ENCODE results near the gene MYO1D. TPM values are rescaled to one million over a fixed set of nuclear protein-coding genes. Genes with fewer than 3 reads are reported as not detected.

Gene MYO1D
- total RNA-seq, 4 donors from 2014 or later = 247 to 569 (median 444) TPM

DNA sequence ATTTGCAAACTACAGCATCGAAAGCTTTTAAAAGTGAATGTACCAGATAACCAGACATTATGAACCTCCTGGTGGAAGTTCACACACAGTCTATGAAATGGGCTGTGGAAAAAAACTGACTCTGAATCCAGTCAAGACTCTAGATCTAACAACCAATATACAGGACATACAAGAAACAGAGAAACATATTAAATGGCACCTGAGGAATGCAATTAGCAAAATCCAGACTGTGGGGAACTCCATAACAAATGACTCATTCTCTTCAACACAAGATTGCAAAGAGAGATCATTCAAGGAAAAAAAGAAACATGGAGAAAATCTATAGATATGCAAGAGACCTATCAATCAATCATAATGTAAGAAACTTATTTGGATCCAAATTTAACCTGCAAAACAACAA, 119.0 kb downstream of the MYO1D start:
- 97 to 100% methylated on average over 1 of the region's 1 CpG for WGBS, 2 donors (ENCODE audit: low coverage in 1 of 2)
- Histone ChIP-seq H3K27ac (no peak overlapping the region), H3K36me3 (peaks cover 0 to 18% (median 3%) of the 10 kb centered on the region in 4 donors), H3K9me3 (no peaks in the 10 kb centered on the region), H3K4me3 (no peak overlapping the region), H3K4me1 (peaks cover 0 to 19% (median 0%) of the 10 kb centered on the region in 4 donors), H3K27me3 (no peaks in the 10 kb centered on the region)
- TF ChIP-seq EP300 (IDR thresholded peaks at IDR 0.05; ENCODE audit: low read depth) (no peak), POLR2A (IDR thresholded peaks at IDR 0.05) (no peak), POLR2AphosphoS5 (IDR thresholded peaks at IDR 0.05) (no peak)
- TF ChIP-seq, protein P1, sequence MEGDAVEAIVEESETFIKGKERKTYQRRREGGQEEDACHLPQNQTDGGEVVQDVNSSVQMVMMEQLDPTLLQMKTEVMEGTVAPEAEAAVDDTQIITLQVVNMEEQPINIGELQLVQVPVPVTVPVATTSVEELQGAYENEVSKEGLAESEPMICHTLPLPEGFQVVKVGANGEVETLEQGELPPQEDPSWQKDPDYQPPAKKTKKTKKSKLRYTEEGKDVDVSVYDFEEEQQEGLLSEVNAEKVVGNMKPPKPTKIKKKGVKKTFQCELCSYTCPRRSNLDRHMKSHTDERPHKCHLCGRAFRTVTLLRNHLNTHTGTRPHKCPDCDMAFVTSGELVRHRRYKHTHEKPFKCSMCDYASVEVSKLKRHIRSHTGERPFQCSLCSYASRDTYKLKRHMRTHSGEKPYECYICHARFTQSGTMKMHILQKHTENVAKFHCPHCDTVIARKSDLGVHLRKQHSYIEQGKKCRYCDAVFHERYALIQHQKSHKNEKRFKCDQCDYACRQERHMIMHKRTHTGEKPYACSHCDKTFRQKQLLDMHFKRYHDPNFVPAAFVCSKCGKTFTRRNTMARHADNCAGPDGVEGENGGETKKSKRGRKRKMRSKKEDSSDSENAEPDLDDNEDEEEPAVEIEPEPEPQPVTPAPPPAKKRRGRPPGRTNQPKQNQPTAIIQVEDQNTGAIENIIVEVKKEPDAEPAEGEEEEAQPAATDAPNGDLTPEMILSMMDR (IDR thresholded peaks at IDR 0.05) = no peak
- no peak for DNase-seq
- intact Hi-C loops (cut with DNase I; ENCODE audit: low total_unique reads) = loop anchor here (10.0 kb wide), 1 partner anchor 273 kb away; the partner anchor contains the start of gene CDK5R1
- in situ Hi-C loops (cut with MboI; ENCODE audit: low pct_ligation_motif_present in 1 of 4, low pct_unique_long_range_greater_than_20kb in 1 of 4, low sequenced_read_pairs in 3 of 4) = loop anchor here (10.0 to 25.0 kb wide), 4 partner anchors 96 to 296 kb away; partner anchors contain the start of gene CDK5R1 (in 1 of the 4)

DNA sequence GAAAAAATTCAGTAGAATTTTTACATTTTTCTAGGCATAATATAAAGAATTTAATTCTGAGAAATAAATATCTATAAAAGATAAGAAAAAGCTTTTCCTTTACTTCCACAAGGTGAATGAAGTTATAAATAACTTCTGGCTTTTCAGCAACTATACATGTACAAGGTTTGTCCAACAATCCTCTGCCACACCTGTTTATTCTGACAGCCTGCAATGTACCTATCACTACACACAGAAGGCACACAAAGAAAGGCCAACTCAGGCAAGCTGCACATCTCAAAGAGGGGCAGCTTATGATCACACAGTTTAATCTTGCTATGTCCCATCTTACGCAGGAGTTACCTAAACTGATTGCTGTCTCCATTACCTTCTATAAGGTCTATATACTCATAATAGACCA, 120.2 kb downstream of the MYO1D start:
- H3K27ac ChIP-seq = peak overlapping the region in 3 of 4 donors; percentile 19 to 28 (median 26)
- H3K9me3 ChIP-seq = no peaks in the 10 kb centered on the region
- in situ Hi-C loops (cut with MboI; ENCODE audit: low pct_ligation_motif_present in 1 of 4, low pct_unique_long_range_greater_than_20kb in 1 of 4, low sequenced_read_pairs in 3 of 4) = loop anchor here (10.0 to 25.0 kb wide), 4 partner anchors 94 to 294 kb away; partner anchors contain the start of gene CDK5R1 (in 1 of the 4)
- TF ChIP-seq, protein P1 (IDR thresholded peaks at IDR 0.05) = no peak
- TF ChIP-seq EP300 (IDR thresholded peaks at IDR 0.05; ENCODE audit: low read depth) (no peak), POLR2AphosphoS5 (IDR thresholded peaks at IDR 0.05) (no peak), POLR2A (IDR thresholded peaks at IDR 0.05) (no peak)
- H3K27me3 ChIP-seq = no peaks in the 10 kb centered on the region
- WGBS, 2 donors (ENCODE audit: low coverage in 1 of 2) = 70 to 85% methylated on average over 1 of the region's 1 CpG
- H3K4me3 ChIP-seq = no peak overlapping the region
- intact Hi-C loops (cut with DNase I; ENCODE audit: low total_unique reads) = loop anchor here (10.0 kb wide), 1 partner anchor 272 kb away; the partner anchor contains the start of gene CDK5R1
- H3K36me3 ChIP-seq = peaks cover 0 to 22% (median 4%) of the 10 kb centered on the region in 4 donors
- no peak for DNase-seq
- peaks cover 0 to 19% (median 0%) of the 10 kb centered on the region in 4 donors for H3K4me1 ChIP-seq

DNA sequence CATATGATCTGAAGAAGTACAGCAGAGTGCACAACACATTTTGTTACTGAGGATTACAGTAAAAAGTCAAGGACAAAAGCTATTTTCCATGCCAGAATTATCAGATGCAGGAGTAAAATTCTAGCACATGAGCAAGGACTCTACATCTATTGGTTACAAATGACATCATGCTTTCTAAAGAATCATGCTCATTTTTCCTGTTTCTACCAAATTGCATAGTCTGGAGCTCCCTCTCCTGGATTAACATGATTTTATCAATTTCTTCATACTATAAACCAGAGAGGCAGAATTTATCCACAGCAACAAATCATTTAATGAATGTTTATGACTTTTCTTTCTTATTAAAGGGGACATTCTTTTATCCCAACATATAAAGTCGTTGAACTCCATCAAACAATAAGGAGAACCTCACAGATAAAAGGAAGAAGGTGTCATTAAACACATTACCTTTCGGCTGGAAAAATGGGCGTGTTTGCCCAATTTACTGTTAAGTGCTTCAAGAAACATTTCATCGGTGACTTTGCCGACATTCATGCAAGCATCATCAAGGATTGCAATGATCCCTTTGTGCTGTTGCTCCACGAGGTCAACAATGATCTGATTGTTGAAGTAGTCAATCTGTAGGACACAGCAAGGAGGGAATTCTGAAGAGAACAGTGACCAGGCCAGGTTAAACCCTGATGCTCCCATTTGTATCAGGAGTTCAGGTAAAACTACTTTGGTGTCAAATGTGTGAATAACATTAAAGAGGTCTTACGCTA, 121.7 kb downstream of the MYO1D start:
- Histone ChIP-seq H3K9me3 (no peaks in the 10 kb centered on the region), H3K27ac (no peak overlapping the region), H3K36me3 (peaks cover 0 to 19% (median 4%) of the 10 kb centered on the region in 4 donors), H3K4me1 (peaks cover 0 to 19% (median 0%) of the 10 kb centered on the region in 4 donors), H3K4me3 (no peak overlapping the region), H3K27me3 (no peaks in the 10 kb centered on the region)
- in situ Hi-C loops (cut with MboI; ENCODE audit: low pct_ligation_motif_present in 1 of 4, low pct_unique_long_range_greater_than_20kb in 1 of 4, low sequenced_read_pairs in 3 of 4) (loop anchor here (10.0 to 25.0 kb wide), 4 partner anchors 93 to 293 kb away; partner anchors contain the start of gene CDK5R1 (in 1 of the 4)), intact Hi-C loops (cut with DNase I; ENCODE audit: low total_unique reads) (loop anchor here (10.0 kb wide), 1 partner anchor 270 kb away; the partner anchor contains the start of gene CDK5R1)
- TF ChIP-seq POLR2A (IDR thresholded peaks at IDR 0.05) = no peak
- TF ChIP-seq, protein P1 (IDR thresholded peaks at IDR 0.05) = peak in 4 of 5 experiments; percentile 32 to 47 (median 37)
- TF ChIP-seq EP300 (IDR thresholded peaks at IDR 0.05; ENCODE audit: low read depth) = no peak
- 60 to 66% methylated on average over 7 of the region's 7 CpGs for WGBS, 2 donors (ENCODE audit: low coverage in 1 of 2)
- DNase-seq = no peak

DNA sequence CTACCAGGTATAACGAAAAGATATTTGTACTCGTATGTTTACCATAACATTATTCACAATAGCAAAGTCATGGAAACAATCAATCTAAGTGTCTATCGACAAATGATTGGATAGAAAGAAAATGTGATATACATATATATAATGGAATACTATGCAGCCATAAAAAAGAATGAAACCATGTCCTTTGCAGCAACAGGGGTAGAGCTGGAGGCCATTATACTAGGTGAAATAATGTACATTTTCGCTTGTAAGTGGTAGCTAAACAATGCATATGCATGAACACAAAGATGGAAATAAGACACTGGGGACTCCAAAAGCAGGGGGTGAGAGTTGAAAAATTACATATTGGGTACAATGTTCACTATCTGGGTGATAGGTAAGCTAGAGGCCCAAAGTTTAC, 124.0 kb downstream of the MYO1D start:
- H3K4me3 ChIP-seq = no peak overlapping the region
- H3K36me3 ChIP-seq = peaks cover 0 to 10% (median 4%) of the 10 kb centered on the region in 4 donors
- no peaks in the 10 kb centered on the region for H3K27me3 ChIP-seq
- in situ Hi-C loops (cut with MboI; ENCODE audit: low pct_ligation_motif_present in 1 of 4, low pct_unique_long_range_greater_than_20kb in 1 of 4, low sequenced_read_pairs in 3 of 4) (loop anchor here (10.0 to 25.0 kb wide), 4 partner anchors 91 to 291 kb away; partner anchors contain the start of gene CDK5R1 (in 1 of the 4)), intact Hi-C loops (cut with DNase I; ENCODE audit: low total_unique reads) (loop anchor here (10.0 kb wide), 1 partner anchor 268 kb away; the partner anchor contains the start of gene CDK5R1)
- no peak for DNase-seq
- H3K9me3 ChIP-seq = no peaks in the 10 kb centered on the region
- H3K27ac ChIP-seq = no peak overlapping the region
- WGBS, 2 donors (ENCODE audit: low coverage in 1 of 2) = 96% methylated on average over 4 of the region's 4 CpGs
- no peak for TF ChIP-seq EP300 (IDR thresholded peaks at IDR 0.05; ENCODE audit: low read depth)
- no peak for TF ChIP-seq POLR2A (IDR thresholded peaks at IDR 0.05)
- TF ChIP-seq, protein P1 (IDR thresholded peaks at IDR 0.05) = no peak
- TF ChIP-seq POLR2AphosphoS5 (IDR thresholded peaks at IDR 0.05) = no peak
- peaks cover 0 to 20% (median 3%) of the 10 kb centered on the region in 4 donors for H3K4me1 ChIP-seq
